CD4-positive, alpha-beta memory T cell (primary cell): ENCODE measurements around the gene LIN52. TPM values are rescaled to one million over a fixed set of nuclear protein-coding genes. Genes with fewer than 3 reads are reported as not detected.

Source experiments
- CTCF ChIA-PET: fragments of 350-600 bp; sonication (Branson Sonifier 250); formaldehyde crosslinking; loops from one replicate; lab custom pipeline; 2021; ENCODE audit warnings: inconsistent platforms; ENCODE audit not compliant: partially characterized antibody; lab: Charles Lee
- POLR2A ChIA-PET: fragments of 350-600 bp; sonication (Branson Sonifier 250); formaldehyde crosslinking; loops from one replicate; lab custom pipeline; 2021; ENCODE audit not compliant: partially characterized antibody; lab: Charles Lee
- DNase-seq, 5 donors: peaks; one replicate each; pipeline versions ENCODE4 v3.0.0 to v3.0.0-alpha.2; 2020 to 2022; ENCODE audit warnings: mixed read lengths in 1 of 5
- H3K27ac ChIP-seq: one replicate; pipeline ENCODE4 v1.7.0; 2013; ENCODE audit warnings: low read depth, low read length
- H3K27me3 ChIP-seq: 2 replicates; pipeline ENCODE4 v1.7.0; 2013; ENCODE audit warnings: mild to moderate bottlenecking, low read length, moderate library complexity; ENCODE audit not compliant: insufficient read depth
- H3K36me3 ChIP-seq: 2 replicates; pipeline ENCODE4 v1.7.0; 2013; ENCODE audit warnings: mild to moderate bottlenecking, low read length, moderate library complexity; ENCODE audit not compliant: insufficient read depth
- H3K4me1 ChIP-seq: 2 replicates; pipeline ENCODE4 v1.7.0; 2013; ENCODE audit warnings: mild to moderate bottlenecking, low read length, moderate library complexity; ENCODE audit not compliant: insufficient read depth
- H3K4me3 ChIP-seq, 2 donors: one replicate each; pipeline ENCODE4 v1.7.0; 2013; ENCODE audit warnings: low read length in 2 of 2, mild to moderate bottlenecking in 1 of 2
- H3K9me3 ChIP-seq, 2 donors: one replicate each; pipeline ENCODE4 v1.7.0; 2013; ENCODE audit warnings: low read length in 2 of 2, control low read depth in 1 of 2; ENCODE audit not compliant: control insufficient read depth in 1 of 2
- H3K27ac Mint-ChIP-seq, 7 donors: one replicate each; pipeline ENCODE4 v1.8.0; 2020 to 2021; ENCODE audit warnings: mixed read lengths in 7 of 7, mild to moderate bottlenecking in 6 of 7, inconsistent platforms in 3 of 7, moderate library complexity in 3 of 7
- H3K27me3 Mint-ChIP-seq, 2 donors: one replicate each; pipeline ENCODE4 v1.8.0; 2020 to 2021; ENCODE audit warnings: mixed read lengths in 2 of 2
- H3K36me3 Mint-ChIP-seq, 2 donors: one replicate each; pipeline ENCODE4 v1.8.0; 2020 to 2021; ENCODE audit warnings: mixed read lengths in 2 of 2, inconsistent platforms in 1 of 2, mild to moderate bottlenecking in 1 of 2
- H3K4me1 Mint-ChIP-seq, 4 donors: one replicate each; pipeline ENCODE4 v1.8.0; 2020 to 2021; ENCODE audit warnings: mixed read lengths in 4 of 4, mild to moderate bottlenecking in 1 of 4
- H3K4me3 Mint-ChIP-seq, 8 donors: one replicate each; pipeline ENCODE4 v1.8.0; 2020 to 2021; ENCODE audit warnings: mixed read lengths in 8 of 8, mild to moderate bottlenecking in 7 of 8, moderate library complexity in 6 of 8, inconsistent platforms in 3 of 8
- H3K9me3 Mint-ChIP-seq, 8 donors: one replicate each; pipeline ENCODE4 v1.8.0; 2020 to 2021; ENCODE audit warnings: mixed read lengths in 8 of 8, mild to moderate bottlenecking in 5 of 8, inconsistent platforms in 3 of 8, moderate library complexity in 1 of 8
- intact Hi-C: fragments of 100-400 bp; cut with micrococcal nuclease; formaldehyde crosslinking; loops from one replicate; pipeline ENCODE4 v1.15.1; 2023
- polyA plus RNA-seq, 2 donors: library from polyadenylated mRNA; unstranded; fragments of 300-500 nt; fragmentation: Illumina TruSeq; gene quantifications; one replicate each; pipeline ENCODE4 v1.2.3, GENCODE V29; 2021
- total RNA-seq, 2 experiments: library from RNA; stranded (reverse); gene quantifications; one replicate each; pipeline ENCODE4 v1.2.3, GENCODE V29; 2021

The LIN52 gene
- total and polyA plus RNA-seq, 4 experiments from 2014 or later, result 9.4 to 17.5 (median 11.9) TPM

DNA sequence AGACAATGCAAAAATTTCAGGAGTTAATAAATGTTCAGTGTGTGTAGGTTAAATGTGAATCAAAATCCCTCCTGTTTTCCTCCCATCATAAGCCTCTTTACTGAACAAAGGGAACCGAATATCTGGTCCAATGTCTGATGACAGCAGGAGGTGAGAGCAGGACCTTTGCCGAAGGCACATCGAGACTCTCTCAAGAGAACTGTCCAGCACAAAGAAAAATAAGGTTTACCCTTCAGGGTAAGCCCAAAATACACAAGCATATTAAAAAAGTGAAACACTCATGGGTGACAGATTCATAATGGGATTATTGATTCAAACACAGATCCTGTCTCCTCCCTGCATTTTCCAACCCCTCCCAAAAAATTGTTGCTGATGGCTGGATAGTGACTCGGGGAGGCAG, 150.3 kb downstream of the LIN52 start:
- Histone ChIP-seq H3K9me3 (no peaks in the 10 kb centered on the region), H3K4me1 (peaks cover 2% of the 10 kb centered on the region), H3K36me3 (no peaks in the 10 kb centered on the region), H3K27ac (no peak overlapping the region), H3K27me3 (peaks cover 18% of the 10 kb centered on the region), H3K4me3 (no peak overlapping the region)
- Mint-ChIP-seq H3K4me1 (peaks cover 0 to 6% (median 2%) of the 10 kb centered on the region in 4 donors), H3K36me3 (peaks cover 2% of the 10 kb centered on the region in 2 donors), H3K9me3 (peaks cover 0 to 25% (median 10%) of the 10 kb centered on the region in 8 donors), H3K4me3 (no peak overlapping the region), H3K27ac (no peak overlapping the region), H3K27me3 (peaks cover 24 to 47% of the 10 kb centered on the region in 2 donors)
- intact Hi-C loops, result no loop called here
- POLR2A ChIA-PET, result no interaction called here
- CTCF ChIA-PET, result interaction anchor here (1.1 kb wide), 1 partner anchor 19 kb away, joined by 3 read pairs; no protein-coding TSS in a partner anchor
- DNase-seq, result no peak

DNA sequence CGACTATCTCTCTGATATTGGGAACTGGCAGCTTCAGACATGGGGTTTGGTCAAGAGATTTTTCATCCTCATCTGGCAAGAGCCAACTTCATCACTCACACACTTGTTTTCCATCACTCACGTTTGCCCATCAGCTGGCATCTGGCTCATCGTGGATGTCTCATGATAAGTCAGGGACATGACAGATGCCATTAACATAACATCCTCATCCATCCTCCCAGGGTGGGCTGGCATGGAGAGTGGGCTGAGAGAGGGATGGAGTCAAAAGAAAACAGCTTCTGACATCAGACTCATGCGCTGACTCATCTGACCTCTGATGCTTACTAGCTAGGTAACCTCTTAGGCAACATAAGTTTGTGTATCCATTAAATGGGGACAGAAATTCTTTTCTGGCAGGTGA, 152.7 kb downstream of the LIN52 start:
- no peak overlapping the region for H3K27ac Mint-ChIP-seq
- peaks cover 0 to under 1% of the 10 kb centered on the region in 2 donors for H3K36me3 Mint-ChIP-seq
- POLR2A ChIA-PET, result no interaction called here

DNA sequence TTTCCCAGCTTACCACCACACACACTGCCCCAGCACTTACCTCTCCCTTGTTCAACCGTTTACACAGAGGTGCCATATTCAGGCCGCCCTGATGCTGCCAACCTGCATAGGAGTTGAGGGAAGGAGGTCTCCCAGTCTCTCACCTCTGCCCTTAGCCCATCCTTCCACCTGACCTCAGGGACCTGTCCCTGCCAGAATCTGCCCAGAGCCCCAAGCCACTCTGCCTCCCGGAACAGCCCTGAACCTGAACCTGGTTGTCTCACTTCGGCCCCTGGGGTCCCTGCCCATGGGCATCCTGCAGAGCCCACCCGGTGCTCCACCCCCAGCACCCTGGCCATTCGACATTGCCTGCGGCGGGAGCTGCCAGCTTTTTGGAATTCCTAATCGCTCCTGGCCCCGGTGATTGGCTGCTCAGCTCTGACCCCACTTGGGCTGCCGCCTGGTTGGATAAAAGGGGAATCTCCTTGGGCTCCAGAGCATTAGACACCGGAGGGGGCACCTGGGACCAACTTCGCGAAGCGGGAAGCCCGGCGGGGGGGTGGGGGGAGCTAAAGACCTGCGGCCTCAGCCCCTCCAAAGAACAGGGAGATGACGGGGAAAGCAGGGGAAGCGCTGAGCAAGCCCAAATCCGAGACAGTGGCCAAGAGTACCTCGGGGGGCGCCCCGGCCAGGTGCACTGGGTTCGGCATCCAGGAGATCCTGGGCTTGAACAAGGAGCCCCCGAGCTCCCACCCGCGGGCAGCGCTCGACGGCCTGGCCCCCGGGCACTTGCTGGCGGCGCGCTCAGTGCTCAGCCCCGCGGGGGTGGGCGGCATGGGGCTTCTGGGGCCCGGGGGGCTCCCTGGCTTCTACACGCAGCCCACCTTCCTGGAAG, 154.5 kb downstream of the LIN52 start, which contains the start of gene VSX2:
Gene VSX2, plus strand, starts transcription at position 476 of the 874 bp plus-strand sequence. Its CDS starts 113 bp downstream, at position 589.
- no peaks in the 10 kb centered on the region for H3K9me3 ChIP-seq
- H3K27ac ChIP-seq, result no peak within 1 kb of the TSS
- peaks cover 49 to 63% of the 10 kb centered on the region in 2 donors for H3K27me3 Mint-ChIP-seq
- H3K4me3 Mint-ChIP-seq, result peak within 1 kb of the TSS in 7 of 8 donors; percentile 43 to 82 (median 61)
- POLR2A ChIA-PET, result no interaction called here
- H3K36me3 ChIP-seq, result no peaks in the 10 kb centered on the region
- no peak for DNase-seq
- H3K36me3 Mint-ChIP-seq, result no peaks in the 10 kb centered on the region
- no peak within 1 kb of the TSS for H3K27ac Mint-ChIP-seq
- H3K4me1 ChIP-seq, result peaks cover 20% of the 10 kb centered on the region
- H3K4me3 ChIP-seq, result no peak within 1 kb of the TSS
- H3K27me3 ChIP-seq, result peaks cover 52% of the 10 kb centered on the region
- peaks cover 10 to 35% (median 19%) of the 10 kb centered on the region in 4 donors for H3K4me1 Mint-ChIP-seq
- intact Hi-C loops, result no loop called here
- CTCF ChIA-PET, result interaction anchor here (1.7 kb wide), 1 partner anchor 13 kb away, joined by 4 read pairs; no protein-coding TSS in a partner anchor
- H3K9me3 Mint-ChIP-seq, result peaks cover 0 to under 1% (median 0%) of the 10 kb centered on the region in 8 donors

More for the DNA sequence above, 152.7 kb downstream of the LIN52 start:
- CTCF ChIA-PET, result no interaction called here
- Histone ChIP-seq H3K4me1 (peaks cover 20% of the 10 kb centered on the region), H3K27ac (no peak overlapping the region), H3K9me3 (no peaks in the 10 kb centered on the region), H3K27me3 (peaks cover 37% of the 10 kb centered on the region), H3K4me3 (no peak overlapping the region), H3K36me3 (no peaks in the 10 kb centered on the region)
- intact Hi-C loops, result no loop called here
- Mint-ChIP-seq H3K9me3 (peaks cover 0 to 9% (median under 1%) of the 10 kb centered on the region in 8 donors), H3K4me3 (no peak overlapping the region), H3K4me1 (peaks cover 10 to 27% (median 18%) of the 10 kb centered on the region in 4 donors), H3K27me3 (peaks cover 36 to 49% of the 10 kb centered on the region in 2 donors)
- DNase-seq, result no peak

DNA sequence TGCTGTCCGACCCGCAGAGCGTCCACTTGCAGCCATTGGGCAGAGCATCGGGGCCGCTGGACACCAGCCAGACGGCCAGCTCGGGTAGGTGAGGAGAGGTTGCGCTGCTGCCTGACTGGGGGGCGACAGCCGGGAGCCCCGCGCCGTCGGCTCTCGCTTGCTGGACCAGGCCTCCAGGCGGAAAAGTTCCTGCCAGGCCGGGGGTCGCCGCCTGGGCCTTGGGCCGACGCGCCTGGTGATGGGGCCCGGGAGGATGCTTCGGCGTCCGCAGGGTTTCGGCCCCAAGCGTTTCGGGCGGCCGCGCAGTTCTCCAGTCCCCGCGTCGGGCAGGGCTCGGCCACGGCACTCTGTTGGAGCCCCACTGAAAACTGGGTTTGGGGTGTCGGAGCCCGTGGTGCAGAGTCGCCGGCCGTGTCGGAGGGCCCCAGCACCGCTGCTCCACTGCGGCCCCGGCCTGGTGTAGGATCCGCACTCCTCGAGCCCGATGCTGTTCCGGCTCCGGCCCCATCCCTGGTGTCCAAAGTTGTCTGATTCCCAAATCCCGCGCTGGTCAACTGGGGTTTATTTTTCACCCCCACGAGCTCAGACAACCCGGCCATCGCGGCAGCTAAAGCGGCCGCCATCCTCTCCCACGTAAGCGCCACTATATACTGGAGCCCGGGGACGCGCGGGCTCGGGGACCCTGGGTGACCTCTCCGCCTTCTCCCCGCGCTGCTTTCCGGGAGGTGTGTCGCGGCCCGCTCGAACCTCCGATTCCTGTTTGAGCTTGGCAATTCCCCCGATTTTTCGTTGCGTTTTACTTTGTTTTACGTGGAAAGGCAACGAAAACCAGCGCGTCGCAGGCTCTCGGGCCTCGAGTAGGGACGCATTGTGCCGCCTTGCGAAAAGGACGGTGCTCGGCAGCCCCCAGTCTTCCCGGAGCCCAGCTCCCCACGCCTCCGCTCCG, 155.4 kb downstream of the LIN52 start:
- CTCF ChIA-PET, result interaction anchor here (1.7 kb wide), 1 partner anchor 12 kb away, joined by 4 read pairs; no protein-coding TSS in a partner anchor
- H3K27me3 ChIP-seq, result peaks cover 53% of the 10 kb centered on the region

DNA sequence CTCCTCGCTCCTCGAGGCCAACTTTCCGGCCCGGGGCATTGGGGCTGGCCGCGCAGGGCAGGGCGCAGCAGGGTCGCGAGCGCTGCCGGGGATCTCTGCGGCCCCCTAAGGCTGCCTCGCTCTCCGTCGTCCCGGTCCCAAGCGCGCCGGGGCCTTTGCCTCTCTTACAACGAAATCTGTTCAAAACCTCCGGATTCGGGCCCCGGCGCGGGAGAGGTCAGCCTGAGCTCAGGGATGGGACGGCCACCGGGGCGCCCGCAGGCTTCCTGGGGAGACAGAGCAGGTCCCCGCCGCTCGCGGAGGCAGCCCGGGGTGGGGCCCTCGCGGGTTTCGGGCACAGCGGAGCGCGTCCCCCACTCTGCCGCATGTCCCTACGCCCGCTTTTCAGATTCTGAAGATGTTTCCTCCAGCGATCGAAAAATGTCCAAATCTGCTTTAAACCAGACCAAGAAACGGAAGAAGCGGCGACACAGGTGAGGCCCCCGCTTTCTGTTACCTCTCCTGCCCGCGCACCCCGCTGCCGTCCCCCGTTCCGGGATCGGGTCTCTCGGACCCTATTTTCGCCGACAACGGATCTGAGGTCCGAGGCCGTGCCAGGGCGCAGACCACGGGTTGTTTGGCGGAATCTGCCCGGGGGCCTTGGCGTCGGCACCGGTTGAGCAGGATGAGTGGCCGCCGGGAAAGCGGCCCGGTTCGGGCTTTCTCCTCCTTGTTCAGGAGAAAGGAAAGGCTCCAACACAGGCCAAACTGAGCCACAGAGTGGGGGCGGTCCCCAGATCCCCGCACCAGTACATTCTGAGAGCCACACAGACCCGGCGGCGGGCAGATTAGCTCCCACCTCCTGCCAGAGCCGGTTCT, 156.3 kb downstream of the LIN52 start:
- H3K4me1 ChIP-seq, result peaks cover 20% of the 10 kb centered on the region
- H3K4me1 Mint-ChIP-seq, result peaks cover 10 to 35% (median 19%) of the 10 kb centered on the region in 4 donors
- H3K27ac ChIP-seq, result no peak overlapping the region
- H3K27ac Mint-ChIP-seq, result no peak overlapping the region
- H3K36me3 Mint-ChIP-seq, result peaks cover 0 to 4% of the 10 kb centered on the region in 2 donors
- POLR2A ChIA-PET, result no interaction called here
- peaks cover 59% of the 10 kb centered on the region for H3K27me3 ChIP-seq
- CTCF ChIA-PET, result interaction anchor here (1.7 kb wide), 1 partner anchor 11 kb away, joined by 4 read pairs; no protein-coding TSS in a partner anchor
- intact Hi-C loops, result no loop called here
- H3K27me3 Mint-ChIP-seq, result peaks cover 59 to 70% of the 10 kb centered on the region in 2 donors
- peak overlapping the region; percentile 53 to 87 (median 76) for H3K4me3 Mint-ChIP-seq
- peak overlapping the region in 1 of 2 donors; percentile 24 for H3K4me3 ChIP-seq
- peak in 1 of 5 donors; percentile 16 for DNase-seq
- H3K9me3 Mint-ChIP-seq, result no peaks in the 10 kb centered on the region
- H3K9me3 ChIP-seq, result no peaks in the 10 kb centered on the region
- H3K36me3 ChIP-seq, result no peaks in the 10 kb centered on the region

More for the DNA sequence above, 155.4 kb downstream of the LIN52 start:
- Mint-ChIP-seq H3K27ac (no peak overlapping the region), H3K36me3 (peaks cover 0 to 4% of the 10 kb centered on the region in 2 donors), H3K27me3 (peaks cover 56 to 65% of the 10 kb centered on the region in 2 donors), H3K4me3 (peak overlapping the region; percentile 43 to 87 (median 70)), H3K9me3 (no peaks in the 10 kb centered on the region), H3K4me1 (peaks cover 10 to 35% (median 19%) of the 10 kb centered on the region in 4 donors)
- peaks cover 20% of the 10 kb centered on the region for H3K4me1 ChIP-seq
- peak overlapping the region in 1 of 2 donors; percentile 24 for H3K4me3 ChIP-seq
- POLR2A ChIA-PET, result no interaction called here
- no peaks in the 10 kb centered on the region for H3K9me3 ChIP-seq
- H3K36me3 ChIP-seq, result no peaks in the 10 kb centered on the region
- no peak for DNase-seq
- intact Hi-C loops, result no loop called here
- H3K27ac ChIP-seq, result no peak overlapping the region

DNA sequence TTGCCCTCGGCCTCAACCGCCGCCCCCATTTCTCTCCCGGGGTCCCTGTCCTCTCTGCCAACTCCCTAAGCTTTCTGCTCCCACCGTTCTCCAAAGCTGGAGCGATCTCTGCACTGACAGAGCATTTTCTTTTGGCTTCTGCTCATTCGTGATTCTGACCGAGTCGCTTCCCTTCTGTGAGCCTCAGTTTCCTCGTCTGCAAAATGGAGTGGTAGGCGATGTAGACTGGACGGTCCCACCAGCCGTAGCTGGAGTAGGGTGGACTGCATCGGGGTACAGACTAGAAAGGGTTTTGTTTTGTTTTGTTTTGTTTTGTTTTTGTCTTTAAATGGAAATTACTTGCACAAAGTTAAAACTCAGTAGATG, 156.9 kb downstream of the LIN52 start:
- H3K27me3 ChIP-seq, result peaks cover 59% of the 10 kb centered on the region
- CTCF ChIA-PET, result no interaction called here
- H3K27me3 Mint-ChIP-seq, result peaks cover 61 to 72% of the 10 kb centered on the region in 2 donors

More for the DNA sequence above, 156.9 kb downstream of the LIN52 start:
- no peak for DNase-seq
- H3K36me3 Mint-ChIP-seq, result peaks cover 0 to 4% of the 10 kb centered on the region in 2 donors
- Histone ChIP-seq H3K36me3 (no peaks in the 10 kb centered on the region), H3K4me3 (no peak overlapping the region), H3K4me1 (peaks cover 20% of the 10 kb centered on the region), H3K27ac (no peak overlapping the region), H3K9me3 (no peaks in the 10 kb centered on the region)
- no peak overlapping the region for H3K27ac Mint-ChIP-seq
- no peaks in the 10 kb centered on the region for H3K9me3 Mint-ChIP-seq
- intact Hi-C loops, result no loop called here
- peaks cover 10 to 35% (median 19%) of the 10 kb centered on the region in 4 donors for H3K4me1 Mint-ChIP-seq
- POLR2A ChIA-PET, result no interaction called here
- peak overlapping the region; percentile 44 to 87 (median 74) for H3K4me3 Mint-ChIP-seq
